ENCODE data around the gene SESN3.

The SESN3 gene

DNA sequence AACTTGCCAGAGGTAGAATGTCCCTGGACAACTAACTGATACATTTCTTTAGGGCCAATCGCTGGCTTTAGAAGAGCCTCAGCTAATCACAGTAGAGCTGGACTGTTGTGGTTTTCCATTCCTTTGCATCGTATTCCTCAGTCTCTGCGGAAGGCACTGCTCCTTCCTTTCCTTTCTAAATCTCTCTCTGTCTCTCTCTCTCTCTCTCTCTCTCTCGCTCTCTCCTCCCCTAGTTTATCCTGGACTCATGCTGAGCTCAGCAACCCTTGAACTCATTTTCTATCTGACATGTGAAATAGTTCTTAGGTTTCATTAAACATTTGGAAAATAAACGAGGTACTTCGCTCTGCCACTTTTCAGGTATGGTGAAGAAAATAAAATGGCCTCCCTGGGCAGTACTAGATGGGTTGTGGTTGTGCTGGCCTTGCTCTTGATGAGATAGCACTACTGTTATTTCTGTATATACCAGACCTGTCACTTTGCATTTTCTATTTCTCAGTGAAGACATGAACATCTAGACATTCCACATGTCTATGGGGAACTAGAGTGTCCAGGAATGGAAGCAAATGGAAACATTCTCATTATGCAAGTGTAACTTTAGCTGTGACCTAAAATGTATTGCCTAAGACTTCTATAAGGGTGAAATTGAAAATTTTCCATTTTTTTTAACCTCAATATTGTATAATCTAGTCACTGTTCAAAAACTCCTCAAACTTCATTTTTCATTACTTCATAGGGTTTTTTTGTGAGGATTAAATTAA is 12.0 kb upstream of the SESN3 start:
- no peak overlapping the region for H3K4me2 ChIP-seq
- no peaks in the 10 kb centered on the region for H3K27me3 ChIP-seq (ENCODE audit: insufficient read depth, low read depth)
- TF ChIP-seq, protein P1, sequence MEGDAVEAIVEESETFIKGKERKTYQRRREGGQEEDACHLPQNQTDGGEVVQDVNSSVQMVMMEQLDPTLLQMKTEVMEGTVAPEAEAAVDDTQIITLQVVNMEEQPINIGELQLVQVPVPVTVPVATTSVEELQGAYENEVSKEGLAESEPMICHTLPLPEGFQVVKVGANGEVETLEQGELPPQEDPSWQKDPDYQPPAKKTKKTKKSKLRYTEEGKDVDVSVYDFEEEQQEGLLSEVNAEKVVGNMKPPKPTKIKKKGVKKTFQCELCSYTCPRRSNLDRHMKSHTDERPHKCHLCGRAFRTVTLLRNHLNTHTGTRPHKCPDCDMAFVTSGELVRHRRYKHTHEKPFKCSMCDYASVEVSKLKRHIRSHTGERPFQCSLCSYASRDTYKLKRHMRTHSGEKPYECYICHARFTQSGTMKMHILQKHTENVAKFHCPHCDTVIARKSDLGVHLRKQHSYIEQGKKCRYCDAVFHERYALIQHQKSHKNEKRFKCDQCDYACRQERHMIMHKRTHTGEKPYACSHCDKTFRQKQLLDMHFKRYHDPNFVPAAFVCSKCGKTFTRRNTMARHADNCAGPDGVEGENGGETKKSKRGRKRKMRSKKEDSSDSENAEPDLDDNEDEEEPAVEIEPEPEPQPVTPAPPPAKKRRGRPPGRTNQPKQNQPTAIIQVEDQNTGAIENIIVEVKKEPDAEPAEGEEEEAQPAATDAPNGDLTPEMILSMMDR (conservative IDR thresholded peaks at IDR 0.05; ENCODE audit: low read depth, low read length), result no peak
- no peaks in the 10 kb centered on the region for H4K20me1 ChIP-seq (ENCODE audit: insufficient read depth)
- no peak overlapping the region for H3K9ac ChIP-seq
- H3K79me2 ChIP-seq (ENCODE audit: insufficient read depth, low read depth), result no peaks in the 10 kb centered on the region
- no peak overlapping the region for H3K27ac ChIP-seq
- H2AFZ ChIP-seq (ENCODE audit: low read depth), result no peak overlapping the region
- H3K4me3 ChIP-seq (IDR thresholded peaks at IDR 0.05; ENCODE audit: insufficient read depth, low read depth, low read length), result no peak overlapping the region
- H3K4me1 ChIP-seq (ENCODE audit: low read depth, poor library complexity, severe bottlenecking), result no peaks in the 10 kb centered on the region
- H3K36me3 ChIP-seq (ENCODE audit: insufficient read depth), result no peaks in the 10 kb centered on the region

DNA sequence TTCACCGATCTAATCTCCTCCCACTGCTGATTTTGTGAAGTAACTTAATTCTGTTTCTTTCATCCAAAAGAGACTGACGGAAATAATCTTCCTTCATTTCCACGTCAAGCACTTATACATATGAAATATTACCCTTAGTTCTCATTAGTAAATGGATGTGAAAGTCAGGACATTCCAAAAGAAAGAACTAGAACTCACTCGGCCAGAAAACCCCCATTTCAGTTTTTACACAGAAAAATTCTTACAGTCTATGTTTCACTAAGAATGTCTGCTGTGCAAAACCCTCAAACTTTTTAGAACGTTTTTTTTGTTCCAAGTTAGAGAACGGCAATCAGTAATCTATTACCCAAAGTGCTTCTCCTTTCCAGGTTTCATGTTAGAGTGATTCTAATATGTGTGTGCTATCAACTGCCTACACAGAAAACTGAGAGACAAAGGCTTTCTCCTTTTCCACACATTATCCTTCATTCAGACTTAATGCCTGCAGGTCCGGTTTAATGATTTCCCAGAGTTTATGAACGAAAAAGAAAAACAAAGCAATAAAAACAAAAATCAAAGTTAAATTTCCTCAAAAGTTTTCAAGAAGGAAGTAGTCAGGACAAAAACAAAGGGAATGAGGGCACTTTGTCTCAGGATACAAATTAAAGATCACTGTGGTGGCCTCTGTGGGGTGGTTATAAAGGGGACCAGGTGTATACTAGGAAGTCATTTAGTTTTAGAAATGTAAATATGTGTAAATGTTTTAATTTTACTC is 11.3 kb upstream of the SESN3 start:
- H4K20me1 ChIP-seq (ENCODE audit: insufficient read depth), result no peaks in the 10 kb centered on the region
- H3K9ac ChIP-seq, result no peak overlapping the region
- no peak overlapping the region for H3K27ac ChIP-seq
- H3K27me3 ChIP-seq (ENCODE audit: insufficient read depth, low read depth), result no peaks in the 10 kb centered on the region
- no peak overlapping the region for H3K4me3 ChIP-seq (IDR thresholded peaks at IDR 0.05; ENCODE audit: insufficient read depth, low read depth, low read length)
- H3K4me2 ChIP-seq, result no peak overlapping the region
- no peak overlapping the region for H2AFZ ChIP-seq (ENCODE audit: low read depth)
- H3K36me3 ChIP-seq (ENCODE audit: insufficient read depth), result no peaks in the 10 kb centered on the region
- no peaks in the 10 kb centered on the region for H3K4me1 ChIP-seq (ENCODE audit: low read depth, poor library complexity, severe bottlenecking)
- H3K79me2 ChIP-seq (ENCODE audit: insufficient read depth, low read depth), result no peaks in the 10 kb centered on the region
- TF ChIP-seq, protein P1 (conservative IDR thresholded peaks at IDR 0.05; ENCODE audit: low read depth, low read length), result no peak

DNA sequence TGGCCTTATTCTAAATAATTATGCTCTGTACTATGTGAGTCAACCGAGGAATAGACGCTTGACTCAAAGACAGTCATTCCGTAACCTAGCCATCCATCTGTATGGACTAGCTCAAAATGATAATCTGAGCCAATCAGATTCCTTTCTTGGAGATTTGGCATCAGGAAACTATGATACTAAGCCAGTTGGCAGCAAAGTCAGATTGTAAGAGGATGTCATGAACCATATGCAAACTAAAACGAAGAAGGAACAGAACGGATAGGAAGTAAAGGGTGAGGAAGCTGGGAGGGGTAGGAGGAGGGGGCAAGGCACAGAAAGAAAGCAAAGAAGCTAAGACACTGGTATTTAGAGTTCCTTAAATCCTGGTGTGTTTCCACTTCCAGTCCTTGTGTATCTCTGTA is 10.7 kb upstream of the SESN3 start:
- Histone ChIP-seq H3K27me3 (ENCODE audit: insufficient read depth, low read depth) (no peaks in the 10 kb centered on the region), H2AFZ (ENCODE audit: low read depth) (no peak overlapping the region), H3K4me1 (ENCODE audit: low read depth, poor library complexity, severe bottlenecking) (no peaks in the 10 kb centered on the region), H3K27ac (no peak overlapping the region), H3K9ac (no peak overlapping the region), H3K4me2 (no peak overlapping the region), H4K20me1 (ENCODE audit: insufficient read depth) (no peaks in the 10 kb centered on the region), H3K79me2 (ENCODE audit: insufficient read depth, low read depth) (no peaks in the 10 kb centered on the region), H3K36me3 (ENCODE audit: insufficient read depth) (no peaks in the 10 kb centered on the region), H3K4me3 (IDR thresholded peaks at IDR 0.05; ENCODE audit: insufficient read depth, low read depth, low read length) (no peak overlapping the region)
- TF ChIP-seq, protein P1 (conservative IDR thresholded peaks at IDR 0.05; ENCODE audit: low read depth, low read length), result no peak

DNA sequence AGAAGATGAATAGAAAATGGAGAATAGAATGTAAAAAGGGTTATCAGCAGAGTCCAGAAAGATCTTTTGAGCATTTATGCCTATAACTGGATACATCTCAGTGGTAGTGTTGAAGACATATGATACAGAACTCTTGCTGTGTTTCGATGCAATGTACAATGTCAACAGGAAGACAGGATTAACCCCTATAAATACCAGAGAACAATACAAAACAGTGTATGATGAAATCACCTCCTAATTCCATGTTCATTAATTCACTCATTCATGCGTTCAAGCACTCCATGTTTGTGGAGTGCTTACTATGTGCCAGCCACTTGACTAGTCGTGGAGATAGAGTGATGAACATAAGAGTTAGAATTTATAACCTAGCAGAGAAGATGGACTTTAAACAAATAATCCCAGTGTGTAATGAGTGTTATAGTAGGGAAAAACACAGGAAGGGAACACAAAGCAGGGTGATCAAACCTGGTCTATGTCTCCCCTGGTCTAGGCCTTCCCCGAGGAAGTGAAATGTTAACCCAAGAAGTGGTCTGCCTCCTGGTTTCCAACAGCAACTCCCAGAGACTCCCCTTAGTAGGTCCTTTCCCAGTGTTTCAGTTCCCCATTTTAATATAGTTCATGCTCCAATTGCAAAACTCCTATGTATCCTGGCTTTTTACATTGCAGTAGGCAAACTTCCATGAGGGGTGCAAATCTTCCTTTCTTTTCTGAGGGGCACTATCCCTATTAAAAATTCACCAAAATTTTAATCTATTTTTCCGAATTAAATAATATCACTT is 9.1 kb upstream of the SESN3 start:
- H3K79me2 ChIP-seq (ENCODE audit: insufficient read depth, low read depth), result no peaks in the 10 kb centered on the region
- H3K27ac ChIP-seq, result no peak overlapping the region
- H3K4me1 ChIP-seq (ENCODE audit: low read depth, poor library complexity, severe bottlenecking), result no peaks in the 10 kb centered on the region
- H3K36me3 ChIP-seq (ENCODE audit: insufficient read depth), result no peaks in the 10 kb centered on the region
- H3K9ac ChIP-seq, result no peak overlapping the region
- no peak overlapping the region for H3K4me3 ChIP-seq (IDR thresholded peaks at IDR 0.05; ENCODE audit: insufficient read depth, low read depth, low read length)
- H2AFZ ChIP-seq (ENCODE audit: low read depth), result no peak overlapping the region
- H3K4me2 ChIP-seq, result no peak overlapping the region
- no peaks in the 10 kb centered on the region for H4K20me1 ChIP-seq (ENCODE audit: insufficient read depth)
- TF ChIP-seq, protein P1 (conservative IDR thresholded peaks at IDR 0.05; ENCODE audit: low read depth, low read length), result no peak
- no peaks in the 10 kb centered on the region for H3K27me3 ChIP-seq (ENCODE audit: insufficient read depth, low read depth)

Measured in KMS-11 (cell line).